GM18907 (cell line): ENCODE measurements around the gene ICE2.
"Not testable (repeated sequence)": the region's sequence is repeated elsewhere in the genome, so short reads cannot be mapped to it uniquely, and the experiment has no call there.

Experiments used
- ATAC-seq: cut with Tn5 transposase; IDR thresholded peaks from one replicate; pipeline ENCODE4 v1.9.1; 2021; ENCODE audit warnings: mild to moderate bottlenecking, moderate library complexity; ENCODE audit not compliant: unreplicated experiment

ICE2 gene

GRCh38 chr15:60412807-60413206, 66.1 kb downstream of the ICE2 start:
- ATAC-seq = not testable (repeated sequence)

GRCh38 chr15:60411774-60412425, 67.0 kb downstream of the ICE2 start:
- ATAC-seq = no peak

GRCh38 chr15:60410350-60410749, 68.6 kb downstream of the ICE2 start:
- not testable (repeated sequence) for ATAC-seq

- ATAC-seq = no peak
Observed at GRCh38 chr15:60408463-60408981, 70.4 kb downstream of the ICE2 start.

DNA sequence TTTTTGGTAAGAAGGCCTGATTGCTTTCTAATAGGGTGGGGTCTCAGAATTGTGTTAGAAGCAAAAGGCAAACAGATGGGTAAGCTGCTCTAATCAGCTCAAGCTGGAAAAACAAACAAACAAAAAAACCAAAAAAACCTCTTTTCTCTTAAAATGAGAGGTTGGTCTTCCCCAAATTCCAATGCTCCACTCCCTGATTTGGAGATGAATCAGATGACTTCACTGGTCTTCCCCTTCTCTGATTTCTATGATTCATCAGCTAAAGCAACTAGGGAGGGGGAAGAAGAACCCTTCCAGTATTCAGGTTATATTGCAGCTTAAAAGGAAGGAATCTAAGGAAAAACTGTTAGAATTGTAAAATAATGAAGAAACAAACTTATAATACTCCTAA, 71.5 kb downstream of the ICE2 start:
- ATAC-seq = no peak

DNA sequence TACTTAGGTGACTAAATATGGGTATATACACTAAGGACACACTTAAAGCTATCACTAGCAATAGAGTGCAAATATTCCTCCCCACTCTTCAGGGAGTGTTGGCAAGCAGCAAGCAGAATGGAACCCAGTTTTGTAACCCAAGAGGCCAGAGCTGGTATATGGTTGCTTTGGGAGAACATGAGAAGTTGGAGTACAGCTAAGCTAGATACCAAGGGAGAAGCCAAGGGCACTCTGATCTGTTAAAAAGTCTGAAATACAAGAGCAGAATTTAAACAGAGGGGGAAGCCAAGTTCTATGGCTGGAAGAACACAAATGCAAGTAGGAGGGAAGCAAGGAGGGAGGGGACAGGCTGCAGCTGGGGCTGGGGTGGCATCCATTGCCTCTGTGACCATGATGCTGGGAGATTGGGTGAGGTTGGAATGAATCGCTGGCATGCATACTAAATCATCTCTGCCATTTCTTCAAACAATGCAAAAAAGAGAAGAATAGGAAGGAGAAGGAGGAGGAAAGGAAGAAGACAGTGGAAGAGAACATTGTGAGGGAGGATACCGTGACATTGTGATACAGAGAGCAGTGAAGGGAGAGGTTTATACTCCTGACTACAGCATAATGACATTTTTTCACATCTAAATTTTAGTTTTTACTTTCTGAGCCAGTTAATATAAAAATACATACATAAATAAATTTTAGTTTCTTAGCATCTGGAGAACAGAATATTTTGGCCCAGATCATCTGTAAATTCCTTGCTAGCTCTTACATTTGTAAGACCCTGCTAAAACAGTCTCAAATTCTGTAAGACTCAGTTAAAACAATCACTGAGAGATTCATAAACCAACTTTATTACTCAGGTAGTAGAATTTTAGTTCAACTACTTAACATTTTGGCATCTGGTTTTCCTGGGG, 72.2 kb downstream of the ICE2 start:
- no peak for ATAC-seq

DNA sequence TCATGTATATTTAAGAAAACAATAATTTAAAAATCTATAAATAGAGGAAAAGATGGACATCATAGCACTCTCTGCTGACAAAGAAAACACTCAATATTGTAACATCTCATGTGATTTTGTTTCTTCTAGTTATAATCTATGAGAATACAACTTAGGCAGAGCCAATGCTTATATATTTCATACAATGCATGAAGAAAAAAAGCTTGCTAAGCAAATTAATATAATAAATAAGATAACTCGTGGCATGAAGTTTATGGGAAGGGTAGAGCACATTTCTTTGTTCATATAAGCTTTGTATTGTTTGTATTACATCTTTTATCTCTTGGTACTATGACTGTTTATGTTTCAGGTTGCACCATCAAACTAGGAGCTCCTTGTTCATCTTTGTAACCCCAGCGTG, 73.5 kb downstream of the ICE2 start:
- no peak for ATAC-seq

DNA sequence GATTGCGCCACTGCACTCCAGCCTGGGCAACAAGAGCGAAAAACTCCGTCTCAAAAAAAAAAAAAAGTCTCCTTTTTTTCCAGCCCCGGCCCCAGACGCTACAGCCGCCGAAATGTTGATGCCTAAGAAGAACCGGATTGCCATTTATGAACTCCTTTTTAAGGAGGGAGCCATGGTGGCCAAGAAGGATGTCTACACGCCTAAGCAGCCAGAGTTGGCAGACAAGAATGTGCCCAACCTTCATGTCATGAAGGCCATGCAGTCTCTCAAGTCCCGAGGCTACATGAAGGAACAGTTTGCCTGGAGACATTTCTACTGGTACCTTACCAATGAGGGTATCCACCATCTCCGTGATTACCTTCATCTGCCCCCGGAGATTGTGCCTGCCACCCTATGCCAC, 74.6 kb downstream of the ICE2 start:
- ATAC-seq = not testable (repeated sequence)

DNA sequence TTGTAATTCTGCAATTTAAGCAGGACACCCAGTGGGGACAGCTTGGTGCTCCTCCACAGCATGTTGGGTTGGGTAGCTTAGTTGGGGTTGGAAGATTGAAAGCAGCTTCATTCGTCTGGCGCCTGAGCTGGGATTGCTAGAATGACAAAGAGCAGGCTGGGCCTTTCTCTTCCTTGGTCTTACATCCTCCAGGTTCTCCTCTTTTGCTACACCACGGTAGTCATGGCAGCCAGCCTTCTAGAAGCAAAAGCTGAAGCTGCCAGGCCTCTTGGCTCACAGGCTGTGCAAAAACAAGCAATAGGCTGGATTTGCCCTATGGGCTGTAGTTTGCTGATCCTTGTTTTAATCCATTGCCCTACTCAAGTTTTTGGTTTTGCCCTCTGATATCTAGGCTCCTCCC, 78.0 kb downstream of the ICE2 start:
- no peak for ATAC-seq

- no peak for ATAC-seq
Observed at GRCh38 chr15:60399931-60400330, 79.0 kb downstream of the ICE2 start.

GRCh38 chr15:60399246-60399915, 79.6 kb downstream of the ICE2 start:
- no peak for ATAC-seq

GRCh38 chr15:60397772-60398445, 81.0 kb downstream of the ICE2 start, which contains the start of gene ANXA2:
Gene ANXA2, minus strand, starts transcription at chr15:60397986. Its CDS starts 11,911 bp downstream, at chr15:60386075.
- ATAC-seq = peak; percentile 77

DNA sequence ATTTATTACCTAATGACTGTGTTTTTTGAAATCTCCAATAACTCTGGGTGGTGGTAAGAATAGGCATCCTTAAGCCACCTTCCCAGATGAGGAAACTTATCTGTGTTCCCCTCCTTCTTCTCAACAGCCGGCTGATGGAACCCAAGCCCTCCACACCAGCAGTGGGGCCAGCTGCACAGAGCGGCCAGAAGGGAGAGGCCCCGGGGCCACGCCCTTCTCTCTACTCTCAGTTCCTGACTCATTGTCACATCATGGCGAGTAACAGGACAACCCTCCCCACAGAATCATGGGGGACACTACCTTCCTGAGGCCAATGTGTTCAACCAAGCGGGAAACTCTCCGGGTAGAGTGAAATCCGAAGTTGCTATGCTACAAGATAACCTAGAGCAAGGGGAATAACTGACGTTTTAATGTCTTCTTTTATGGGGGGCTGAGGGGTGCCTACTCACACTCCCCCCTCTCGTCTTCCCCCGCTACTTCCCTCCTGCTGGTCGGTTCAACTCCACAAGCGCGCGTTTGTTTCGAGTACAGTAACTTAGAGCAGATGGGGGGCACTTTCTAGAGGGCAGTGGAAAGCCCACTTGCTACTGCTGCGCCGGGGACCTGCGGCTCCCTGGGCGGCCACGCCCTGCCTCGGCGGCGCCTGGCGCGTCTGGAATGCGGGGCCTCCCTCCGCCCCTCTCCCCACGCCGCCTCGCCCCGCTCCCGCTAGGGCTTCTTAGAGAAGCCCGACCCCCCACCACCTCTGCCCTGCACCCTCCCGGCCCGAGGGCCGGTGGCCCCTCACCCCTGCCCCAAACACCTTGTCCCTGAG, 81.8 kb downstream of the ICE2 start:
- peak; percentile 68 for ATAC-seq

DNA sequence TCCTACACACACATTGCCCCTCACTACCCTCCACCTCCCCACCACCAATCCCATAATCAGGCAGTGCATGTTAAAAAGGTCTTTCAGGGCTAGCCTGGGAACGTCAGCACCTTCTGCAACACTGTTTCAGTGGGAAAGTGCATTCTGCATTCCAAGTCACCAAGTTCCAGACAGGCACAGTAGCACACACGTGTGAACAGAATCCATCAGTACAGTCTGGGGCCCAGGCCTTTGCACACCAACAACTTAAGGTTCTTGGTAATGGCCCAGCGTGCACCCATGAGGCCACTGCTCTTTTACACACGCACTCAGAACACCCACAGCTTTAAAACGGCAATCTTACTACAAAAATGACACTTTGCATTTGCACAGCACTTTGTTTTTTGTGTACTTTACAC, 82.4 kb downstream of the ICE2 start:
- ATAC-seq = no peak

DNA sequence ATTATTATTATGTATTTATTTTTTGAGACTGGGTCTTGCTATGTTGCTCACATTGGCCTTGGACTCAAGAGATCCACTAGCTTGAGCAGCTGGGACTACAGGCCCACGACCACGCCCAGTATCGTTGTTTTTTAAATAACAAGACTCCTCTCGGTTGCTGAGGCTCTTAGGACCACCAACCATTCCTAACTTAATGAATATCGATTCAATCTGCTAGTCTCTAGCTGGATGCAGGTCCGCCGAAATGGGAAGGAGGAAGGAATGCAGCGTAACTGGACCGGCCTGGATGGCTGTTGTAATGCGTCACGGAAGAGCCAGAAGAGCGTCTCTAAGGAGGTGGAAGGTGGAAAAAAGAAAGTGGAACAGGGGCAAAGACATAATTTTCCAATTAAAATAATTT, 82.8 kb downstream of the ICE2 start:
- ATAC-seq = no peak

- no peak for ATAC-seq
Observed at GRCh38 chr15:60395276-60396011, 83.5 kb downstream of the ICE2 start.

GRCh38 chr15:60394689-60395097, 84.2 kb downstream of the ICE2 start:
- no peak for ATAC-seq

GRCh38 chr15:60392986-60393790, 85.8 kb downstream of the ICE2 start:
- ATAC-seq = no peak
